Adrenal gland (tissue), 5 donors: ENCODE data around the gene DEFB121.

Source experiments
- CTCF ChIP-seq, 6 experiments: fragments of 450-650 bp in 4 of 6; fragments of 200-600 bp in 2 of 6; sonication (generic) in 1 of 6; IDR thresholded peaks; 1 replicate in 5 of 6; 2 replicates in 1 of 6; pipeline versions ENCODE4 v1.5.1 to v1.8.0; 2016 to 2021; ENCODE audit warnings: antibody characterized with exemption in 6 of 6, mild to moderate bottlenecking in 2 of 6, moderate library complexity in 1 of 6
- POLR2A ChIP-seq, 2 donors: fragments of 450-650 bp; IDR thresholded peaks; one replicate each; pipeline ENCODE4 v1.6.1; 2017; ENCODE audit warnings: antibody characterized with exemption in 2 of 2, mild to moderate bottlenecking in 2 of 2, moderate library complexity in 1 of 2
- donor health status: DM: no; HTN: no; CAD: no.

- TF ChIP-seq CTCF (IDR thresholded peaks at IDR 0.05) (no peak), POLR2A (IDR thresholded peaks at IDR 0.05) (no peak)
Observed at GRCh38 chr20:31363295-31363694, 42.7 kb downstream of the DEFB121 start.
